ENCODE measurements around the gene AKIRIN2. TPM values are rescaled to one million over a fixed set of nuclear protein-coding genes. Genes with fewer than 3 reads are reported as not detected.
"Not testable (repeated sequence)": the region's sequence is repeated elsewhere in the genome, so short reads cannot be mapped to it uniquely, and the experiment has no call there.

The AKIRIN2 gene
- total and polyA plus RNA-seq, 12 donors = 14.8 to 56.0 (median 43.1) TPM

DNA sequence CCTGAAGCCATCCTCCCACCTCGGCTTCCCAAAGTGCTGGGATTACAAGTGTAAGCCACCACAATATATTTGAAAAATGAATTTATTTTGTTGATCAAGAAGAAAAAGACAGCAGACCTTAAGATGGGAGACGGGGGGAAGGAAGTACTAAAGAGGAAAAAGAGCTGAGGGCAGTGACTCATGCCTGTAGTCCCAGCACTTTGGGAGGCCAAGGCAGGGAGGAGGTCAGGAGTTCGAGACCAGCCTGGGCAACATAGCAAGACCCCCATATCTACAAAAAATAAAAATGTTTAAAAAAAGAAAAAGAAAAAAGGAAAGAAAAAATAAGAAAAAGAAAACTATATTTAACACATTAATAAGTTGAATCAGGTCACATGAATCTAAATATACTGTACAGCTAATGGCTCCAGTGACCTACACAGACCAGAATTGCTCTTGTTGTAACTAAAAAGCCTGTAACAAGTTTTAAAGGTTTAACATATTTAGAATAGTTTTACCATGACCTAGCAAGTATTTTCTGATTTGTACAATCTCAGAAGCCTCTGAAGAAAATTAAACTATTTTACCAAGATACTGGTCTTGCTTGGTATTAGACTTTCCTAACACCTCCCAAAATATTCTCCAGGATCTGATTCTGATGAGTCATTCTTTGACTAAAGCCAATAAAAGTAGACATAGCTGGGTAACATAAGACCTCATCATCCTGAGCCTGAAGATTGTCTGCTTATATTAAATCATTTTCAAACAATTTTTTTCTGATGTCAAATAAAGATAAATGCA, 4.3 kb upstream of the AKIRIN2 start:
- no peak for DNase-seq
- TF ChIP-seq, protein P1, sequence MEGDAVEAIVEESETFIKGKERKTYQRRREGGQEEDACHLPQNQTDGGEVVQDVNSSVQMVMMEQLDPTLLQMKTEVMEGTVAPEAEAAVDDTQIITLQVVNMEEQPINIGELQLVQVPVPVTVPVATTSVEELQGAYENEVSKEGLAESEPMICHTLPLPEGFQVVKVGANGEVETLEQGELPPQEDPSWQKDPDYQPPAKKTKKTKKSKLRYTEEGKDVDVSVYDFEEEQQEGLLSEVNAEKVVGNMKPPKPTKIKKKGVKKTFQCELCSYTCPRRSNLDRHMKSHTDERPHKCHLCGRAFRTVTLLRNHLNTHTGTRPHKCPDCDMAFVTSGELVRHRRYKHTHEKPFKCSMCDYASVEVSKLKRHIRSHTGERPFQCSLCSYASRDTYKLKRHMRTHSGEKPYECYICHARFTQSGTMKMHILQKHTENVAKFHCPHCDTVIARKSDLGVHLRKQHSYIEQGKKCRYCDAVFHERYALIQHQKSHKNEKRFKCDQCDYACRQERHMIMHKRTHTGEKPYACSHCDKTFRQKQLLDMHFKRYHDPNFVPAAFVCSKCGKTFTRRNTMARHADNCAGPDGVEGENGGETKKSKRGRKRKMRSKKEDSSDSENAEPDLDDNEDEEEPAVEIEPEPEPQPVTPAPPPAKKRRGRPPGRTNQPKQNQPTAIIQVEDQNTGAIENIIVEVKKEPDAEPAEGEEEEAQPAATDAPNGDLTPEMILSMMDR (IDR thresholded peaks at IDR 0.05) = no peak
- Histone ChIP-seq H3K4me1 (peaks cover 0 to 15% (median 7%) of the 10 kb centered on the region in 9 donors), H3K36me3 (no peaks in the 10 kb centered on the region), H3K27ac (peak overlapping the region in 3 of 10 donors; percentile 9 to 46 (median 45)), H3K4me3 (no peak overlapping the region), H3K9me3 (no peaks in the 10 kb centered on the region), H3K27me3 (no peaks in the 10 kb centered on the region)
- ATAC-seq = no peak
- intact Hi-C loops (cut with DNase I) = loop anchor here in 3 of 10 donors (10.0 kb wide), 2 partner anchors 112 to 122 kb away; partner anchors contain the start of genes ORC3 (in 2 of the 3) and RARS2 (in 1 of the 3)
- 86 to 91% methylated on average over 3 of the region's 3 CpGs for WGBS, 2 donors

DNA sequence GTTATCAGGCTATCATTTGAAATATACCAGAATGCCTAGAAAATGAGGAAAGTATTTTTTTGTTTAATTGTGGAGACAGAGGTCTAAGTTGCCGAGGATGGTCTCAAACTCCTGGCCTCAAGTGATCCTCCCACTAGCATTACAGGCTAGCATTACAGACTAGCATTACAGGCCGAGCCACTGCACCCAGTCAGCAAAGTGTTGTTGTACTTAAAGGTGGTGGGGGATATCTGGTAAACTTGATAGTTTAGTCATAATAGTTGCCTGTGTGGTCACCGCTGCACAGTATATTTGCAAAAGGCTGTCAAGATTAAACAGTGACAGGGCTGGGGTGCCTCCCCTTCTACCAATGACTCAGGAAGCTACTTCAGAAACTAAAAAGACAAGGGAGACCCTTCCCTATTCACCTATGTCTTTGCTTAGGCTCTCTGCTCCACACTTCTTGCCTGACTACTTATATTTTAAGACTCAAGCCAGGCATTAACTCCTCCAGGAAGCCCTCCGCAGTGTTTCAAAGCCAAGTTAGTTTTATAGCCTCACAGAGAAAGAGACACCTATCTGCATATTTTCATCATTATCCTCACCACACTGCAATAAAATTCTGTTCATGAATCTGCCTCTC, 3.1 kb upstream of the AKIRIN2 start:
- H3K27me3 ChIP-seq = no peaks in the 10 kb centered on the region
- H3K4me3 ChIP-seq = no peak overlapping the region
- H3K36me3 ChIP-seq = no peaks in the 10 kb centered on the region
- peaks cover 0 to 15% (median 7%) of the 10 kb centered on the region in 9 donors for H3K4me1 ChIP-seq
- ATAC-seq (no peak), DNase-seq (no peak)
- TF ChIP-seq, protein P1 (IDR thresholded peaks at IDR 0.05) = no peak
- intact Hi-C loops (cut with DNase I) = loop anchor here in 3 of 10 donors (10.0 kb wide), 2 partner anchors 110 to 120 kb away; partner anchors contain the start of genes ORC3 (in 2 of the 3) and RARS2 (in 1 of the 3)
- no peaks in the 10 kb centered on the region for H3K9me3 ChIP-seq
- H3K27ac ChIP-seq = no peak overlapping the region
- WGBS, 2 donors = 81% methylated on average over 4 of the region's 4 CpGs

DNA sequence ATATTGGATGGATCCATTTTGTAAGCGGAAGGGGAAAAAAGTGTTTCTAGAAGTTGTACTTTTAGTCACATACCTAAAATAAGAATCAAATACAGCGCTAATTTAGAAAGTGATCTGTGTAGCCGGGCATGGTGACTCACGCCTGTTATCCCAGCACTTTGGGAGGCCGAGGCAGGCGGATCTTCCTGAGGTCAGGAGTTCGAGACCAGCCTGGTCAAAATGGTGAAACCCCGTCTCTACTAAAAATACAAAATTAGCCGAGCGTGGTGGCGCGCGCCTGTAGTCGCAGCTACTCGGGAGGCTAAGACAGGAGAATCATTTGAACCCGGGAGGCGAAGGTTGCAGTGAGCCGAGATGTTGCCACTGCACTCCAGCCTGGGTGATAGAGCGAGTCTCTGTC, 1.0 kb upstream of the AKIRIN2 start:
- 81 to 84% methylated on average over 19 of the region's 19 CpGs for WGBS, 2 donors
- Histone ChIP-seq H3K27ac (peak overlapping the region in 9 of 10 donors; percentile 17 to 99 (median 98)), H3K4me1 (peaks cover 0 to 37% (median 26%) of the 10 kb centered on the region in 9 donors), H3K4me3 (peak overlapping the region; percentile 4 to 99 (median 93))
- ATAC-seq, H3K36me3 ChIP-seq, DNase-seq, H3K9me3 ChIP-seq, H3K27me3 ChIP-seq: not testable (repeated sequence)
- intact Hi-C loops (cut with DNase I) = loop anchor here in 4 of 10 donors (5.0 to 10.0 kb wide), 3 partner anchors 108 to 118 kb away; partner anchors contain the start of genes ORC3 (in 3 of the 4) and RARS2 (in 1 of the 4)

DNA sequence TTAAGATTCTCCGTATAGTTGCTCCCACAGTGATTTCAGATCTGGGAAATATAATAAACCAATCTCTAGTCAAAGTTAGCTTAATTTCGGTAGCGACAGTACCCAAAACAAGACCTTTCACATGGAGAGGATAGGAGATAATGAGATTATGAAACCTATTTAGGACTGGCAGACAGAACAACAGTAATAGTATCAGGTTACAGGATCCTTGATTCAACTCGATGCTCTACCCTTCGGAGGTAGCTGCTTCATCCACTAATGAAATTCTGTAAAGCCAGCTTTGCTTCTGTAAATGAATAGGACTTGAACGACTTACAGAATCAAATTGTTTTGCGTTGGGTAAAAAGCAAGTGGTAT, 534 bp upstream of the AKIRIN2 start:
- ATAC-seq (no peak), DNase-seq (no peak)
- H3K27me3 ChIP-seq = no peaks in the 10 kb centered on the region
- WGBS, 2 donors = 1% methylated on average over 7 of the region's 7 CpGs
- peak overlapping the region; percentile 4 to 99 (median 93) for H3K4me3 ChIP-seq
- no peaks in the 10 kb centered on the region for H3K36me3 ChIP-seq
- peak overlapping the region in 9 of 10 donors; percentile 17 to 99 (median 98) for H3K27ac ChIP-seq
- H3K9me3 ChIP-seq = no peaks in the 10 kb centered on the region
- peaks cover 0 to 41% (median 31%) of the 10 kb centered on the region in 9 donors for H3K4me1 ChIP-seq
- TF ChIP-seq, protein P1 (IDR thresholded peaks at IDR 0.05) = no peak
- intact Hi-C loops (cut with DNase I) = loop anchor here in 4 of 10 donors (5.0 to 10.0 kb wide), 3 partner anchors 108 to 118 kb away; partner anchors contain the start of genes ORC3 (in 3 of the 4) and RARS2 (in 1 of the 4)
